K562 (cell line): ENCODE data around the gene WDR64. TPM values are rescaled to one million over a fixed set of nuclear protein-coding genes. Genes with fewer than 3 reads are reported as not detected.

Source experiments
- BACH1 ChIP-seq: fragments of 200-800 bp; sonication (Bioruptor generic); IDR thresholded peaks from 2 replicates; pipeline ENCODE4 v1.6.1; 2016; ENCODE audit warnings: missing genetic modification characterization, missing compliant biosample characterization
- CAMTA2 ChIP-seq: fragments of 250-450 bp; sonication (Bioruptor Pico); conservative IDR thresholded peaks from 2 replicates; pipeline ENCODE4 v1.5.1; 2022
- CBX5 ChIP-seq: IDR thresholded peaks from 2 replicates; pipeline ENCODE4 v1.6.1; 2014; ENCODE audit warnings: low read depth, borderline replicate concordance
- CHD4 ChIP-seq: fragments of 200-600 bp; sonication (generic); IDR thresholded peaks from 3 replicates; pipeline ENCODE4 v1.6.1; 2012; ENCODE audit warnings: low read depth, mild to moderate bottlenecking, mixed read lengths, low read length, inconsistent platforms; ENCODE audit not compliant: insufficient read depth, insufficient replicate concordance, poor library complexity, severe bottlenecking
- DMBX1 ChIP-seq: fragments of 250-450 bp; sonication (Bioruptor Pico); IDR thresholded peaks from 2 replicates; pipeline ENCODE4 v1.8.0; 2022; ENCODE audit warnings: inconsistent platforms, mild to moderate bottlenecking, moderate library complexity, borderline replicate concordance
- ESRRA ChIP-seq: fragments of 450-650 bp; IDR thresholded peaks from 2 replicates; pipeline ENCODE4 v1.6.1; 2014; ENCODE audit warnings: low read depth, mild to moderate bottlenecking, moderate library complexity, borderline replicate concordance
- ESRRB ChIP-seq: fragments of 250-450 bp; sonication (Bioruptor Pico); IDR thresholded peaks from 2 replicates; pipeline ENCODE4 v1.5.0; 2020; ENCODE audit warnings: mild to moderate bottlenecking, moderate library complexity, borderline replicate concordance
- GTF2E2 ChIP-seq: fragments of 200-800 bp; sonication (Bioruptor generic); IDR thresholded peaks from 2 replicates; pipeline ENCODE4 v1.6.1; 2016; ENCODE audit warnings: missing genetic modification characterization, missing compliant biosample characterization
- HBP1 ChIP-seq: fragments of 450-650 bp; formaldehyde crosslinking; IDR thresholded peaks from 2 replicates; pipeline ENCODE4 v1.4.0; 2022; ENCODE audit warnings: missing genetic modification characterization
- JUND ChIP-seq, 2 experiments: IDR thresholded peaks; 2 replicates in 1 of 2; 3 replicates in 1 of 2; pipeline ENCODE4 v1.6.1; 2011; ENCODE audit warnings: borderline replicate concordance in 2 of 2, low read depth in 2 of 2, low read length in 2 of 2, improper control_type of control experiment in 1 of 2, missing biosample characterization in 1 of 2, missing genetic modification characterization in 1 of 2, missing genetic modification reagents in 1 of 2
- KDM5B ChIP-seq: fragments of 200-600 bp; sonication (generic); IDR thresholded peaks from 2 replicates; pipeline ENCODE4 v1.6.1; 2012; ENCODE audit warnings: low read depth, mild to moderate bottlenecking, moderate library complexity, low read length, control low read depth, inconsistent platforms; ENCODE audit not compliant: insufficient replicate concordance
- KLF16 ChIP-seq: IDR thresholded peaks from 2 replicates; pipeline ENCODE4 v1.6.1; 2016; ENCODE audit warnings: antibody characterized with exemption
- MYBL2 ChIP-seq, 2 experiments: fragments of 450-650 bp in 1 of 2; sonication (generic) in 1 of 2; formaldehyde crosslinking in 1 of 2; IDR thresholded peaks; 2 replicates each; pipeline versions ENCODE4 v1.6.1 to v1.8.1; 2017 to 2022; ENCODE audit warnings: borderline replicate concordance in 1 of 2, inconsistent platforms in 1 of 2, low read depth in 1 of 2, mild to moderate bottlenecking in 1 of 2, missing genetic modification reagents in 1 of 2, moderate library complexity in 1 of 2
- RB1 ChIP-seq: fragments of 450-650 bp; IDR thresholded peaks from 2 replicates; pipeline ENCODE4 v1.6.1; 2017; ENCODE audit warnings: low read depth, mild to moderate bottlenecking
- RBM17 ChIP-seq: fragments of 200-400 bp; formaldehyde crosslinking; IDR thresholded peaks from 2 replicates; pipeline ENCODE4 v1.6.1; 2017; ENCODE audit warnings: low read depth, mild to moderate bottlenecking, low read length, borderline replicate concordance
- RBM25 ChIP-seq: fragments of 200-400 bp; formaldehyde crosslinking; IDR thresholded peaks from 2 replicates; pipeline ENCODE4 v1.6.1; 2018; ENCODE audit warnings: low read length, low read depth, moderate library complexity; ENCODE audit not compliant: severe bottlenecking
- SIN3B ChIP-seq: fragments of 450-650 bp; IDR thresholded peaks from 2 replicates; pipeline ENCODE4 v1.6.1; 2017; ENCODE audit warnings: low read depth, mild to moderate bottlenecking, moderate library complexity
- TRIM28 ChIP-seq: fragments of 450-650 bp; IDR thresholded peaks from 2 replicates; pipeline ENCODE4 v1.6.1; 2017
- U2AF2 ChIP-seq: fragments of 200-400 bp; formaldehyde crosslinking; optimal IDR thresholded peaks from 2 replicates; pipeline ENCODE3; 2017; ENCODE audit warnings: low read depth, mild to moderate bottlenecking, low read length
- ZBTB26 ChIP-seq: fragments of 450-650 bp; formaldehyde crosslinking; IDR thresholded peaks from 2 replicates; pipeline ENCODE4 v1.4.0; 2022; ENCODE audit warnings: missing genetic modification characterization
- ZNF41 ChIP-seq: fragments of 250-450 bp; sonication (Bioruptor Pico); conservative IDR thresholded peaks from 2 replicates; pipeline ENCODE4 v1.4.0; 2020; ENCODE audit warnings: mild to moderate bottlenecking
- polyA plus RNA-seq, 8 experiments: library from polyadenylated mRNA; depleted of rRNA in 4 of 8; stranded (reverse) in 5 of 8; unstranded in 3 of 8; fragments of >200 nt; fragmentation: Nextera tagmentation in 2 of 8; fragmentation: Illumina TruSeq in 1 of 8; extraction: Ambion mirVana in 2 of 8; extraction: Trizol in 1 of 8; gene quantifications; 2 replicates each; pipeline versions ENCODE4 v1.2.1 to v1.2.3, GENCODE V29; 2011 to 2014; ENCODE audit warnings: inconsistent platforms in 1 of 8, missing spikeins in 1 of 8
- total RNA-seq, 7 experiments: library from RNA; depleted of rRNA in 6 of 7; stranded (reverse); fragments of >200 nt in 6 of 7; fragmentation: Illumina TruSeq in 2 of 7; extraction: Trizol in 2 of 7; gene quantifications; 2 replicates each; pipeline versions ENCODE4 v1.2.1 to v1.2.3, GENCODE V29; 2011 to 2021; ENCODE audit warnings: low replicate concordance in 1 of 7
- TF ChIP-seq, protein P1 (sequence below): fragments of 250-450 bp; sonication (Bioruptor Pico); IDR thresholded peaks from 2 replicates; pipeline ENCODE4 v1.4.0; 2020; ENCODE audit warnings: borderline replicate concordance

Gene WDR64
- total and polyA plus RNA-seq, 9 of the 15 experiments (the other 6 are each of a cell fraction or from before 2014, with no cell fraction given) = 0.06 to 0.29 (median 0.19) TPM; not detected in 5

- TF ChIP-seq HBP1 (CRISPR knock-in tag) = peak; percentile 96
- no peak for TF ChIP-seq RB1
- TF ChIP-seq RBM17 = no peak
- TF ChIP-seq CBX5 = no peak
- TF ChIP-seq ESRRA = no peak
- no peak for TF ChIP-seq KLF16
- TF ChIP-seq KDM5B = no peak
- no peak for TF ChIP-seq MYBL2 (IDR thresholded peaks at IDR 0.05; ENCODE audit: low read depth)
- TF ChIP-seq MYBL2 (CRISPR knock-in tag; IDR thresholded peaks at IDR 0.05; ENCODE audit: borderline replicate concordance) = no peak
- peak; percentile 89; the same call in 1 of the 2 replicates for TF ChIP-seq ZBTB26 (CRISPR knock-in tag)
- TF ChIP-seq JUND (IDR thresholded peaks at IDR 0.05; ENCODE audit: borderline replicate concordance, low read depth, low read length) = no peak
- TF ChIP-seq JUND (tag; IDR thresholded peaks at IDR 0.05; ENCODE audit: borderline replicate concordance, low read depth, low read length) = peak; percentile 51; the same call in 1 of the 3 replicates
- no peak for TF ChIP-seq GTF2E2 (tag)
- TF ChIP-seq U2AF2 = no peak
- TF ChIP-seq BACH1 = peak; percentile 90
- TF ChIP-seq ZNF41 (CRISPR knock-in tag) = peak; percentile 84
- TF ChIP-seq RBM25 = no peak
- TF ChIP-seq SIN3B = no peak
- TF ChIP-seq CAMTA2 (CRISPR knock-in tag) = no peak
- TF ChIP-seq, protein P1, sequence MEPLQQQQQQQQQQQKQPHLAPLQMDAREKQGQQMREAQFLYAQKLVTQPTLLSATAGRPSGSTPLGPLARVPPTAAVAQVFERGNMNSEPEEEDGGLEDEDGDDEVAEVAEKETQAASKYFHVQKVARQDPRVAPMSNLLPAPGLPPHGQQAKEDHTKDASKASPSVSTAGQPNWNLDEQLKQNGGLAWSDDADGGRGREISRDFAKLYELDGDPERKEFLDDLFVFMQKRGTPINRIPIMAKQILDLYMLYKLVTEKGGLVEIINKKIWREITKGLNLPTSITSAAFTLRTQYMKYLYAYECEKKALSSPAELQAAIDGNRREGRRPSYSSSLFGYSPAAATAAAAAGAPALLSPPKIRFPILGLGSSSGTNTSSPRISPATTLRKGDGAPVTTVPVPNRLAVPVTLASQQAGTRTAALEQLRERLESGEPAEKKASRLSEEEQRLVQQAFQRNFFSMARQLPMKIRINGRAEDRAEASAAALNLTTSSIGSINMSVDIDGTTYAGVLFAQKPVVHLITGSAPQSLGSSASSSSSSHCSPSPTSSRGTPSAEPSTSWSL (CRISPR knock-in tag) = peak; percentile 55; the same call in 1 of the 2 replicates
- TF ChIP-seq ESRRB (CRISPR knock-in tag) = no peak
- peak; percentile 99 for TF ChIP-seq DMBX1 (CRISPR knock-in tag)
- TF ChIP-seq TRIM28 = 0 out of 2 replicates have a peak, but pooled peaks have one; percentile 14
- TF ChIP-seq CHD4 = no peak
Observed at GRCh38 chr1:241696815-241697639, 44.9 kb downstream of the WDR64 start (continued).
